Prostate gland (tissue), 2 donors: ENCODE measurements around the gene B4GALT7. TPM values are rescaled to one million over a fixed set of nuclear protein-coding genes. Genes with fewer than 3 reads are reported as not detected.
A peak's percentile ranks its signal among the peaks of the same experiment; 100 is the strongest.

Experiments
- DNase-seq: peaks from one replicate; pipeline ENCODE4 v3.0.0-alpha.2; 2019; ENCODE audit warnings: low spot score
- H3K27ac ChIP-seq, 2 donors: fragments of 200-600 bp; sonication (generic); 2 replicates each; pipeline ENCODE4 v1.5.1; 2017 to 2019
- H3K27me3 ChIP-seq: fragments of 200-600 bp; sonication (generic); replicated peaks from 2 replicates; pipeline ENCODE4 v1.5.1; 2019; ENCODE audit not compliant: insufficient read depth
- H3K36me3 ChIP-seq, 2 donors: fragments of 200-600 bp; sonication (generic); 1 replicate in 1 of 2; 2 replicates in 1 of 2; pipeline versions ENCODE4 v1.5.1 to v1.8.1; 2017 to 2019
- H3K4me1 ChIP-seq: fragments of 200-600 bp; sonication (generic); replicated peaks from 2 replicates; pipeline ENCODE4 v1.5.1; 2019
- H3K4me3 ChIP-seq, 2 donors: fragments of 200-600 bp; sonication (generic); 2 replicates each; pipeline ENCODE4 v1.5.1; 2017 to 2019
- H3K9me3 ChIP-seq: fragments of 200-600 bp; sonication (generic); 2 replicates; pipeline ENCODE4 v1.5.1; 2017
- POLR2A ChIP-seq: fragments of 450-650 bp; IDR thresholded peaks from one replicate; pipeline ENCODE4 v1.6.1; 2016; ENCODE audit warnings: antibody characterized with exemption, mild to moderate bottlenecking
- POLR2AphosphoS5 ChIP-seq: sonication (generic); formaldehyde crosslinking; IDR thresholded peaks from one replicate; pipeline ENCODE4 v1.6.1; 2017; ENCODE audit warnings: antibody characterized with exemption
- WGBS: methylation state at CpG from one replicate; pipeline ENCODE4 v1.1.5; 2018; 5-methylcytosine and 5-hydroxymethylcytosine counted together
- intact Hi-C: fragments of 100-400 bp; cut with DNase I; formaldehyde crosslinking; loops from one replicate; pipeline ENCODE4 v1.14.2; 2022
- total RNA-seq, 2 donors: library from RNA; depleted of rRNA; stranded (reverse); fragments of >200 nt; gene quantifications; one replicate each; pipeline ENCODE4 v1.1.0, GENCODE V29; 2016
- TF ChIP-seq, protein P1 (sequence below), 4 experiments: fragments of 200-600 bp in 2 of 4; fragments of 450-650 bp in 2 of 4; sonication (generic) in 2 of 4; IDR thresholded peaks; 1 replicate in 3 of 4; 2 replicates in 1 of 4; pipeline ENCODE4 v1.5.1; 2016 to 2019; ENCODE audit warnings: antibody characterized with exemption in 4 of 4, mild to moderate bottlenecking in 2 of 4, moderate library complexity in 2 of 4

The B4GALT7 gene
- total RNA-seq, 2 donors from 2014 or later, result 41.6 to 66.2 TPM

DNA sequence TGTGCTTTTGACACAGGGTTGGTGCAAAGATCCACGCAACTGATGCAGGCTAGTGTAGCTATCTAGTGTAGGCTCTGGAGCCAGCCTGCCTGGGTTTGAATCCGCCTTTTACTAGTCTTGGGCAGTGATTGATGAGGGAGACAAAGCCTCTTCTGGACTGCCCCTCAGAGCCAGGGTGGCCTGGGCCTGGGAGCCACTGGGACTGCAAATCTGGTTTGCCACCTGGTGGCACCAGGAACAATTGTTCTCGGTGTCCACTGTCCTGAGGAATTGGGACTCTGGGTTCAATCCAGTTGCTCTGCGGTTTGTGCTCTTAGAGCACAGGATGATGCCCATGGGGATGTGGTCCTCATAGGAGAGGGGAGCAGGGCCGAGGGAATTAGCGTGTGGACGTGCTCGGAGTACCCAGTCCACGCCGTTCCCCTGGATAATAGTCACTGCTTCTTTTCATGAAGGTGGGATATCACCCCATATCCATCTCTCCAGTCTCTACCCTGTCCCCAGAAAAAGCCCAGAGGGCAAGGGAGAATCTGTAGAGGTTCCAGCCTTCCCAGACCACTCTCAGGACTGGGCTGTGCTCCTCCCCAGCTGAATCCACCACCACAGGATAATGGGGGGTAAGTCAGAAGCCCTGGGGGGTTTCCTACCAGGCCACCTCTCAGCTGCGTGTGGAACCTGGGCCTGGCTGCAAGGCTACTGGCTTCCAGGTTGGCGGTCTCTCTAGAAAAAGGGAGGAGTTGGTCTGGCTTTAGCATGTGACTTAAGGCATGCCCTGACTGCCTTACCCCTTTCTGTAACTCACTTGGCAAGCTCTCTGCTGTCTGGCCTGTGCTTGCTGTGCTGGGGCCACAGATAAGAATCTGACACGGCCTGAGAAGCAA is 1.9 kb downstream of the B4GALT7 start:
- peak; percentile 31 for TF ChIP-seq POLR2AphosphoS5
- TF ChIP-seq POLR2A, result peak; percentile 66
- TF ChIP-seq, protein P1, sequence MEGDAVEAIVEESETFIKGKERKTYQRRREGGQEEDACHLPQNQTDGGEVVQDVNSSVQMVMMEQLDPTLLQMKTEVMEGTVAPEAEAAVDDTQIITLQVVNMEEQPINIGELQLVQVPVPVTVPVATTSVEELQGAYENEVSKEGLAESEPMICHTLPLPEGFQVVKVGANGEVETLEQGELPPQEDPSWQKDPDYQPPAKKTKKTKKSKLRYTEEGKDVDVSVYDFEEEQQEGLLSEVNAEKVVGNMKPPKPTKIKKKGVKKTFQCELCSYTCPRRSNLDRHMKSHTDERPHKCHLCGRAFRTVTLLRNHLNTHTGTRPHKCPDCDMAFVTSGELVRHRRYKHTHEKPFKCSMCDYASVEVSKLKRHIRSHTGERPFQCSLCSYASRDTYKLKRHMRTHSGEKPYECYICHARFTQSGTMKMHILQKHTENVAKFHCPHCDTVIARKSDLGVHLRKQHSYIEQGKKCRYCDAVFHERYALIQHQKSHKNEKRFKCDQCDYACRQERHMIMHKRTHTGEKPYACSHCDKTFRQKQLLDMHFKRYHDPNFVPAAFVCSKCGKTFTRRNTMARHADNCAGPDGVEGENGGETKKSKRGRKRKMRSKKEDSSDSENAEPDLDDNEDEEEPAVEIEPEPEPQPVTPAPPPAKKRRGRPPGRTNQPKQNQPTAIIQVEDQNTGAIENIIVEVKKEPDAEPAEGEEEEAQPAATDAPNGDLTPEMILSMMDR (IDR thresholded peaks at IDR 0.05), result no peak
- no peak overlapping the region for H3K27ac ChIP-seq
- H3K4me3 ChIP-seq, result no peak overlapping the region
- intact Hi-C loops, result loop anchor here (10.0 kb wide), 2 partner anchors 463 to 553 kb away; partner anchors contain the start of gene NHP2
- no peaks in the 10 kb centered on the region for H3K36me3 ChIP-seq
- peaks cover 2% of the 10 kb centered on the region for H3K4me1 ChIP-seq
- WGBS, result 78% methylated on average over 13 of the region's 13 CpGs
- DNase-seq, result no peak
- H3K9me3 ChIP-seq, result no peaks in the 10 kb centered on the region
- no peaks in the 10 kb centered on the region for H3K27me3 ChIP-seq

DNA sequence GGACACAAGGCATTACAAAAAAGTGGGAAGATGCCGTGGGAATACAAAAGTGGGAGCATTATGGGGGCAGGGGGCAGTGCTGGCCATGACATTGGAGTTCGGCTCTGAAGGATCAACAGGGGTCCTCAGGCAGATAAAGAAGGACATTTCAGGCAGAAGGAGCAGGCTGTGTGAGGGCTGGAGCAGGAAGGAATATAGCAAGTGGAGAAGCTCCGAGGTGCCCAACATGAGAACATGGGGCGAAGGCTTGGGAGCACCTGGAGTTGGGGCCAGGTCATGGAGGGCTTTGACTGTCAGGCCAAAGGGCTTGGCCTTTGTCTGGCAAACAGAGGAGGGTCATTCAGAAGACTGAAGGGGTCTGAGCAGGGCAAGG is 2.5 kb downstream of the B4GALT7 start:
- intact Hi-C loops, result loop anchor here (10.0 kb wide), 2 partner anchors 462 to 552 kb away; partner anchors contain the start of gene NHP2
- Histone ChIP-seq H3K27me3 (no peaks in the 10 kb centered on the region), H3K4me1 (peaks cover 2% of the 10 kb centered on the region), H3K9me3 (no peaks in the 10 kb centered on the region), H3K27ac (no peak overlapping the region), H3K4me3 (no peak overlapping the region), H3K36me3 (no peaks in the 10 kb centered on the region)
- WGBS, result 82% methylated on average over 4 of the region's 4 CpGs
- TF ChIP-seq, protein P1 (IDR thresholded peaks at IDR 0.05), result no peak
- TF ChIP-seq POLR2A (no peak), POLR2AphosphoS5 (no peak)
- no peak for DNase-seq

DNA sequence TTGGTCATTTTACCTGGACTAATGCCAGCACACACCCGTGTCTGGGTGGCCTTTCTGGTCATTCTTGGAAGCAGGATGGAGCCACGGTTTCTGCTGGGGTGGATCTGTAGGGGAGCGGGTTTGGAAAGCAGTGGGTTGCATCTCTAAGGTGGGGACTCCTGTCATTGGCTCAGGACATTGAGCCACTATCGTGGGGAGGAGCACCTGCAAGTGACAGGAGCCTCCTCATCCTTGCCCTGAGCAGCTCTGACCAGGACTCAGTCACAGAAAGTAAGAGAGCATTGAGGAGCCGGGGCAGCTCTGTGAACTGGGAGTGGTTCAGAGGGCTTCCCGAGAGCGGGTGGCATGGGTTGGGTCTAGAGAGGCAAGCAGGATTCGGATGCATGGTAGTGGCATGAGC is 3.7 kb downstream of the B4GALT7 start:
- 83% methylated on average over 8 of the region's 8 CpGs for WGBS
- H3K4me3 ChIP-seq, result no peak overlapping the region
- DNase-seq, result no peak
- H3K27me3 ChIP-seq, result no peaks in the 10 kb centered on the region
- intact Hi-C loops, result loop anchor here (10.0 kb wide), 2 partner anchors 461 to 551 kb away; partner anchors contain the start of gene NHP2
- no peak for TF ChIP-seq POLR2A
- no peaks in the 10 kb centered on the region for H3K9me3 ChIP-seq
- H3K27ac ChIP-seq, result no peak overlapping the region
- no peaks in the 10 kb centered on the region for H3K36me3 ChIP-seq
- H3K4me1 ChIP-seq, result peaks cover 2% of the 10 kb centered on the region

DNA sequence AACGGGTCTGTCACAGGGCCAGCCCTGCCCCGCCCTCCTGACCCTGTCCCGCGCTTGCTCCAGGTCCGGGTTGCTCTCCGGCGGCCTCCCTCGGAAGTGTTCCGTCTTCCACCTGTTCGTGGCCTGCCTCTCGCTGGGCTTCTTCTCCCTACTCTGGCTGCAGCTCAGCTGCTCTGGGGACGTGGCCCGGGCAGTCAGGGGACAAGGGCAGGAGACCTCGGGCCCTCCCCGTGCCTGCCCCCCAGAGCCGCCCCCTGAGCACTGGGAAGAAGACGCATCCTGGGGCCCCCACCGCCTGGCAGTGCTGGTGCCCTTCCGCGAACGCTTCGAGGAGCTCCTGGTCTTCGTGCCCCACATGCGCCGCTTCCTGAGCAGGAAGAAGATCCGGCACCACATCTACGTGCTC is 4.2 kb downstream of the B4GALT7 start:
- Histone ChIP-seq H3K27ac (no peak overlapping the region), H3K27me3 (no peaks in the 10 kb centered on the region), H3K9me3 (no peaks in the 10 kb centered on the region), H3K36me3 (no peaks in the 10 kb centered on the region), H3K4me3 (no peak overlapping the region), H3K4me1 (peaks cover 2% of the 10 kb centered on the region)
- WGBS, result 93% methylated on average over 26 of the region's 27 CpGs
- TF ChIP-seq POLR2A (no peak), POLR2AphosphoS5 (no peak)
- TF ChIP-seq, protein P1 (IDR thresholded peaks at IDR 0.05), result no peak
- DNase-seq, result no peak
- intact Hi-C loops, result loop anchor here (10.0 kb wide), 2 partner anchors 461 to 551 kb away; partner anchors contain the start of gene NHP2

DNA sequence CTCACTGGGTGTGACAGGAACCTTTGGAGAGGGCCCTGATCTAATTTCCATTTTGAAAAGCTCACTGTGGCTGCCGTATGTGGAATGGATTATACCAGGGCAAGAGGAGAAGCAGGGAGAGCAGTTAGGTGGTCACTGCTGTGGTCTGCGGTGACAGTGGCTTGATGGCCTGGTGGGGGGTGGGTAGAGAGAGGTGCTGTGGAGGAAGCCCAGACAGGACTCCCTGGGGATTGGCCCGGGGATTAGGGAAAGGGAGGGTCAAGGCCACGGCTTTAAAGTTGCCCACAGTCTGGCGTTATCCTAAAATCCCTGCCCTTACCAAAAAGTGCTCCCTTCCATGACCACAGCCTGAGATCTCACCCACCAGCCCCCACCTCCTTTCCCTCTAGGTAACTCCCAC is 4.7 kb downstream of the B4GALT7 start:
- no peaks in the 10 kb centered on the region for H3K36me3 ChIP-seq
- WGBS, result 89% methylated on average over 5 of the region's 5 CpGs
- intact Hi-C loops, result loop anchor here (10.0 kb wide), 2 partner anchors 460 to 550 kb away; partner anchors contain the start of gene NHP2
- no peak overlapping the region for H3K27ac ChIP-seq
- H3K9me3 ChIP-seq, result no peaks in the 10 kb centered on the region
- TF ChIP-seq, protein P1 (IDR thresholded peaks at IDR 0.05), result no peak
- TF ChIP-seq POLR2A, result no peak
- no peak for TF ChIP-seq POLR2AphosphoS5
- DNase-seq, result no peak
- no peaks in the 10 kb centered on the region for H3K27me3 ChIP-seq
- no peak overlapping the region for H3K4me3 ChIP-seq
- H3K4me1 ChIP-seq, result peaks cover 2% of the 10 kb centered on the region
